Activated CD8-positive, alpha-beta memory T cell treated with anti-CD3 and anti-CD28 coated beads, Interleukin-2, amount 10 ng/mL, durations not matched to agents 7 days and 5 days (primary cell): ENCODE results near the gene FOXC2. TPM values are rescaled to one million over a fixed set of nuclear protein-coding genes. Genes with fewer than 3 reads are reported as not detected.

Experiments
- ATAC-seq: fragments of 150-1000 bp; cut with Tn5 transposase; one replicate; pipeline ENCODE4 v1.10.0; 2021; ENCODE audit warnings: moderate library complexity
- CTCF ChIA-PET: fragments of 350-600 bp; sonication (Branson Sonifier 250); formaldehyde crosslinking; loops from one replicate; lab custom pipeline; 2021; ENCODE audit warnings: antibody characterized with exemption; lab: Charles Lee
- DNase-seq: peaks from one replicate; pipeline ENCODE4 v3.0.0-alpha.2; 2020
- H3K27ac Mint-ChIP-seq: one replicate; pipeline ENCODE4 v1.8.0; 2021; ENCODE audit warnings: mild to moderate bottlenecking, mixed read lengths
- H3K27me3 Mint-ChIP-seq: one replicate; pipeline ENCODE4 v1.8.0; 2021; ENCODE audit warnings: mixed read lengths
- H3K36me3 Mint-ChIP-seq: one replicate; pipeline ENCODE4 v1.8.0; 2021; ENCODE audit warnings: mild to moderate bottlenecking, mixed read lengths
- H3K4me1 Mint-ChIP-seq: one replicate; pipeline ENCODE4 v1.8.0; 2021; ENCODE audit warnings: mixed read lengths
- H3K4me3 Mint-ChIP-seq: one replicate; pipeline ENCODE4 v1.8.0; 2021; ENCODE audit warnings: mild to moderate bottlenecking, moderate library complexity, mixed read lengths
- H3K9me3 Mint-ChIP-seq: one replicate; pipeline ENCODE4 v1.8.0; 2022; ENCODE audit warnings: low read depth, mixed read lengths
- total RNA-seq, 2 experiments: library from RNA; stranded (reverse); gene quantifications; one replicate each; pipeline ENCODE4 v1.2.3, GENCODE V29; 2021

The FOXC2 gene
- total RNA-seq, 2 experiments from 2014 or later = not detected

DNA sequence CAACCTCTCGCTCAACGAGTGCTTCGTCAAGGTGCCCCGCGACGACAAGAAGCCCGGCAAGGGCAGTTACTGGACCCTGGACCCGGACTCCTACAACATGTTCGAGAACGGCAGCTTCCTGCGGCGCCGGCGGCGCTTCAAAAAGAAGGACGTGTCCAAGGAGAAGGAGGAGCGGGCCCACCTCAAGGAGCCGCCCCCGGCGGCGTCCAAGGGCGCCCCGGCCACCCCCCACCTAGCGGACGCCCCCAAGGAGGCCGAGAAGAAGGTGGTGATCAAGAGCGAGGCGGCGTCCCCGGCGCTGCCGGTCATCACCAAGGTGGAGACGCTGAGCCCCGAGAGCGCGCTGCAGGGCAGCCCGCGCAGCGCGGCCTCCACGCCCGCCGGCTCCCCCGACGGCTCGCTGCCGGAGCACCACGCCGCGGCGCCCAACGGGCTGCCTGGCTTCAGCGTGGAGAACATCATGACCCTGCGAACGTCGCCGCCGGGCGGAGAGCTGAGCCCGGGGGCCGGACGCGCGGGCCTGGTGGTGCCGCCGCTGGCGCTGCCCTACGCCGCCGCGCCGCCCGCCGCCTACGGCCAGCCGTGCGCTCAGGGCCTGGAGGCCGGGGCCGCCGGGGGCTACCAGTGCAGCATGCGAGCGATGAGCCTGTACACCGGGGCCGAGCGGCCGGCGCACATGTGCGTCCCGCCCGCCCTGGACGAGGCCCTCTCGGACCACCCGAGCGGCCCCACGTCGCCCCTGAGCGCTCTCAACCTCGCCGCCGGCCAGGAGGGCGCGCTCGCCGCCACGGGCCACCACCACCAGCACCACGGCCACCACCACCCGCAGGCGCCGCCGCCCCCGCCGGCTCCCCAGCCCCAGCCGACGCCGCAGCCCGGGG, 1.3 kb downstream of the FOXC2 start:
- no peak overlapping the region for H3K4me3 Mint-ChIP-seq
- peaks cover 9% of the 10 kb centered on the region for H3K4me1 Mint-ChIP-seq
- ATAC-seq = no peak
- H3K9me3 Mint-ChIP-seq = no peaks in the 10 kb centered on the region
- H3K36me3 Mint-ChIP-seq = no peaks in the 10 kb centered on the region
- CTCF ChIA-PET = interaction anchor here (1.0 kb wide), 1 partner anchor 495 kb away, joined by 4 read pairs; no protein-coding TSS in a partner anchor
- DNase-seq = no peak
- H3K27me3 Mint-ChIP-seq = peaks cover 70% of the 10 kb centered on the region
- no peak overlapping the region for H3K27ac Mint-ChIP-seq

DNA sequence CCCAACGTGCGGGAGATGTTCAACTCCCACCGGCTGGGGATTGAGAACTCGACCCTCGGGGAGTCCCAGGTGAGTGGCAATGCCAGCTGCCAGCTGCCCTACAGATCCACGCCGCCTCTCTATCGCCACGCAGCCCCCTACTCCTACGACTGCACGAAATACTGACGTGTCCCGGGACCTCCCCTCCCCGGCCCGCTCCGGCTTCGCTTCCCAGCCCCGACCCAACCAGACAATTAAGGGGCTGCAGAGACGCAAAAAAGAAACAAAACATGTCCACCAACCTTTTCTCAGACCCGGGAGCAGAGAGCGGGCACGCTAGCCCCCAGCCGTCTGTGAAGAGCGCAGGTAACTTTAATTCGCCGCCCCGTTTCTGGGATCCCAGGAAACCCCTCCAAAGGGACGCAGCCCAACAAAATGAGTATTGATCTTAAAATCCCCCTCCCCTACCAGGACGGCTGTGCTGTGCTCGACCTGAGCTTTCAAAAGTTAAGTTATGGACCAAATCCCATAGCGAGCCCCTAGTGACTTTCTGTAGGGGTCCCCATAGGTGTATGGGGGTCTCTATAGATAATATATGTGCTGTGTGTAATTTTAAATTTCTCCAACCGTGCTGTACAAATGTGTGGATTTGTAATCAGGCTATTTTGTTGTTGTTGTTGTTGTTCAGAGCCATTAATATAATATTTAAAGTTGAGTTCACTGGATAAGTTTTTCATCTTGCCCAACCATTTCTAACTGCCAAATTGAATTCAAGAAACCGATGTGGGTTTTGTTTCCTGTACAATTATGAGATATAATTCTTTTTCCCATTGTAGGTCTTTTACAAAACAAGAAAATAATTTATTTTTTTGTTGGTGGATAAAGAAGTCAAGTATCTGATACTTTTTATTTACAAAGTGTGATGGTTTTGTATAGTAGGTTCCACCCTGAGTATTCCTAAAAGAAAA, 2.3 kb downstream of the FOXC2 start:
- DNase-seq = no peak
- peaks cover 64% of the 10 kb centered on the region for H3K27me3 Mint-ChIP-seq
- H3K4me3 Mint-ChIP-seq = no peak overlapping the region
- no peaks in the 10 kb centered on the region for H3K9me3 Mint-ChIP-seq
- H3K27ac Mint-ChIP-seq = no peak overlapping the region
- peaks cover 4% of the 10 kb centered on the region for H3K4me1 Mint-ChIP-seq
- CTCF ChIA-PET = interaction anchor here (1.0 kb wide), 1 partner anchor 494 kb away, joined by 4 read pairs; no protein-coding TSS in a partner anchor
- ATAC-seq = no peak
- H3K36me3 Mint-ChIP-seq = no peaks in the 10 kb centered on the region

DNA sequence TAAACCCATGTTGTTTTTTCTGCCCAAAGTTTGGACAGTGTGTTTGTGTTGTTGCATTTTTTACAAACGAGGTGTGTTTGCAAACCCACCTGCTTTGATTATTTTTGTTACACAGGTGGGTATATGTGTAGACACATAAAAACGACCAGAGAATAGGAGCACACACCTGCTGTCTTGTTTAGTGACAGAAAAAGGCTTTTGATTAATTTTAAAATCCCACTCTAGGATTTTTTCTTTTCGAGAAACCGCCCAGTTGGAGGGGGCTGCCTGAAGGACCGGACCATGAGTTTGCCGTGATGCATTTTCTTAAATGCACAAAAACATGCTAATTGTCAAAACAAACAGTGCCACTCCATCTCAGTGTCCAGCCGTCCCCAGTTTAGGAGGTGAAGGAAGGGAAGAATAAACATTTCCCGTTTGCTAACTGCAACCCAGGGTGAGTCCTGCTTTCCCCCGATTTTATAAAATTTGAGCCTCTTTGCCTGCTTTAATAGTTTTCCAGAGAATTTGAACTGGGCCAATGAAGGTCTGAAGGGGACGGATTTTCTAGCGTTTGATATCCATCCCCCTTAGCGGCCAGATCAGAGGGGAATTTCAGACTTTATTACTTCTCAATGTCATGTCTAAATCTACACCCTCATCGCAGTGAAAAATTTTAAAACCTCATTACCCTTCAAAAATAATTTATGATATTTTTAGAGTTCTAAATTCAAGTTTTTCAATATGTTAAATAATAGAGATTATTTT, 3.2 kb downstream of the FOXC2 start:
- no peaks in the 10 kb centered on the region for H3K4me1 Mint-ChIP-seq
- CTCF ChIA-PET = no interaction called here
- peaks cover 62% of the 10 kb centered on the region for H3K27me3 Mint-ChIP-seq

DNA sequence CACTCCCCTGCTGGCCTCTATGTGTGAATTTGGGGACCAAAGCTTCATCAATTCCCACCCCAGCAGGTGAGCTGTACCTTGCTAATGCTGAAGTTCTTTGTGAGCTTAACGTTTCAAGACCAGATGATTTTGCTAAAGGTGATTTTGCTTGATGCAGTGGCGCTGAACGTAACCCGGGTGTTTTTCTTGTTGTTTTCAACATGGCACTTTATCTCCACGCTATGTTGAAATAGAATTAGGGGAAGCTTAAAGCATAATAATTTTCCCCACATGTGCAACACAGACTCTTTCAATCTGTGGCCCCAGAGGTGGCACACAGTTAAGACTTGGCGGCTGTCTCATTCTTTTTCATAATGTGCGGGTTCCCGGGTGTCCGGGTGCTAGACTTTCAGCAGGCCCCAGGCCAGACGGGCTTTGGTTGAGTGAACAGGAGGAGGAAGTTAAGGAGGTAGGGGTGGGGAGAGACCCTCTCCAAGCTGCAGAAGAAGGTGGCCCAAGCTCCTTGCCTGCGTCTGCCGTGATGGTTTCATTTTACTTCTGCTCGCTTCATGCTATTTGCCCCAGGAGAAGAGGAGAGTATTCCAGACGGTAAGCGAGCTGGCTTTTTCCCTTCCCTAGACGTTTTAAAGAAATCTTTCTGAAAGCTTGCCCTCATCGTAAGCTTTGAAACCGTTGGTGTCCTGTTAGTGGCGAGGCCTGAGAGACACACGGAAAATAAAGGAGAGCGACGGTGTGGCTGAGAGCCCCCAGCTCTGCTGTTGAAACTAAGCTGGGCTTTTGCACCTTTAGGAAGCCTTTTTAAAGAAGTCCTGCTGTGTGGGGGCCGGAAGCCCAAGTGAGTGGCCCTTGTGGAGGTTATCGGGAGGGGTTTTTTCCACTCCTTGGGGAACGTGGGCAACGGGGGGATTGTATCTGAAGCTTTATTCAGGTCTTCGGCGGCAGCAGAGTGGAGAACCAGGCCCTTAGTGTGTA, 4.2 kb downstream of the FOXC2 start:
- Mint-ChIP-seq H3K4me3 (no peak overlapping the region), H3K27ac (no peak overlapping the region), H3K9me3 (no peaks in the 10 kb centered on the region), H3K27me3 (peaks cover 62% of the 10 kb centered on the region), H3K4me1 (no peaks in the 10 kb centered on the region), H3K36me3 (no peaks in the 10 kb centered on the region)
- ATAC-seq (no peak), DNase-seq (no peak)
- CTCF ChIA-PET = no interaction called here

More for the DNA sequence above, 3.2 kb downstream of the FOXC2 start:
- no peak for DNase-seq
- Mint-ChIP-seq H3K27ac (no peak overlapping the region), H3K36me3 (no peaks in the 10 kb centered on the region), H3K4me3 (no peak overlapping the region), H3K9me3 (no peaks in the 10 kb centered on the region)
- no peak for ATAC-seq

DNA sequence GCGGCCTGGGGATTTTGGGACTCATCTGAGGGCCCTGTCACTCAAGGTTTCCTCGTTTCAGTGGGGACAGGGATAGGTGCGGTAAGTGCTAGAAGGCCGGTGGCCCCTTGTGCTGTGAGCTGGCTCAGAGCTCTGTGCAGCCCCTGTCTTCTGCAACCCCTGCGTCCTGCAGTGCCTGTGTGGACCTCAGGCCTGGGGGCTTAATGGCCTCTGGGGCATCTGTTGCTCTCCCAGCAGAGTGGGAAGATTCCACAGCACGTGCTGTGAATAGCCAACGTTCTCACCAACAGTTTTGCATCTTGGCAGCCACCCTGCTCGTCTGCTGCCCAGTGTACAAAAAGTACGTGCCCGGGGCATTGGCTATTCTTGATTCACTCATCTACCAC, 4.9 kb downstream of the FOXC2 start:
- Mint-ChIP-seq H3K4me3 (no peak overlapping the region), H3K4me1 (peaks cover 4% of the 10 kb centered on the region), H3K27me3 (peaks cover 64% of the 10 kb centered on the region), H3K27ac (no peak overlapping the region), H3K36me3 (no peaks in the 10 kb centered on the region), H3K9me3 (no peaks in the 10 kb centered on the region)
- CTCF ChIA-PET = no interaction called here
- no peak for ATAC-seq
- no peak for DNase-seq

DNA sequence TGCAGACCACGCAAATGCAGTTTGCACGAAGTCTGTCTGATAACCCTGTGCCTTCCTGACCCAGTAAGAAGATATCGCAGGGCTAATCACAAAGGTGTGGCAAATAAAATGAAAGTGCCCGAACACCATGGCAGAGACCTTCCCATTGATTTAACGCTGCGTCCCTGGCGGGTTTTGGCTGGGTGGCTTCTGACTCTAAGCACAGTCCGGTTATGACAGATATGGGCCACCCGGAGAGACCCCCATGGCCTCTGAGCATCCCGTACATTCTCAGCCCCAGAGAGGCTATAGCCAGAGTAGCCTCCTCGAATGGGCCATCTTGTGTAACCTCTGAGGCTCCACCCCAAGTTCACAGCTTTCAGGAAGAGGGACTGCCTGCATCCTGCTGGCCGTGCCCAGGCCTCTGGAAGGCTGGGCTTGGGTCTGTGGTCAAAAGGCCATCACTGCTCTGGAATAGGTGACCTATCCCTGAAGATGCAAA, 5.5 kb downstream of the FOXC2 start:
- DNase-seq = no peak
- H3K36me3 Mint-ChIP-seq = no peaks in the 10 kb centered on the region
- CTCF ChIA-PET = no interaction called here

DNA sequence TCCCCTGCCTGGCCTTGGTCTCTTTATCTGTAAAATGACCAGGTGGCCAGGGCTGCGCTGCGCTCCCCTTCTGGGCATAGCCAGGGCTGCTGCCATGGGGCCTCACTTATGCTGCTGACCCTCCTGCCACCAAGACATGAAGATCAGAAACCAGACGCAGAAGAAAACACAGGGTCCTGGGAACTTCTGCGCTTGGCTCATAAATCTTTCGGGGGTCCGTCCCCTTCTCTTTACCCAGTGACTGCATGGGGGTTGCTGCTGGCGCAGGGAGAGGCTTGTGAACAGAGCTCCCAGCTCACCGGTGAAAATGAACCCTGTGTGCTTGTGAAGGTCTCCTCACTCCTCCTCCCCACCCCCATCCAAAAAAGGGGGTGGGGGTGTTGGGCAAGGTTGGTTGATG, 6.0 kb downstream of the FOXC2 start:
- no peak for DNase-seq
- Mint-ChIP-seq H3K4me3 (no peak overlapping the region), H3K27me3 (peaks cover 68% of the 10 kb centered on the region), H3K27ac (no peak overlapping the region), H3K4me1 (peaks cover 4% of the 10 kb centered on the region), H3K36me3 (no peaks in the 10 kb centered on the region), H3K9me3 (no peaks in the 10 kb centered on the region)
- ATAC-seq = no peak
- CTCF ChIA-PET = no interaction called here

More for the DNA sequence above, 5.5 kb downstream of the FOXC2 start:
- Mint-ChIP-seq H3K4me1 (peaks cover 4% of the 10 kb centered on the region), H3K27me3 (peaks cover 68% of the 10 kb centered on the region), H3K9me3 (no peaks in the 10 kb centered on the region), H3K4me3 (no peak overlapping the region), H3K27ac (no peak overlapping the region)
- ATAC-seq = no peak

DNA sequence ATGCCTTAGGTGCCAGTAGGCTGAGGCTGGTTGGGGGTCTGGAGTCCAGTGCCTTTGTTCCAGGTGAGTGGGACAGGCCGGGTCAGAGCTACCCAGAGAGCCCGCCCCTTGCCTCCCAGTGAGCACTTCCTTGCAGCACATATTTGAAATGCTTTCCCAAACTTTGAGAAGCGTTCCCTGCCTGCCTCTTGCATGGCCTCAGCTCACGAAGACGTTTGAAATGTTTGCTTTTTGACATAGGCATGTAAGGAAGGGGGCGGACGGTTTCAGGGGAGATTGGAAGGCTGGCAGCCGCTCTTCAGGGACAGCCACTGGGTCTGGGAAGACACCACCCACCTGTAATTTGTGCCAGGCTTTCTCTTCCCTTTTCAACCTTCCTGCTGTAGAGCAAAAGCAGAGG, 6.6 kb downstream of the FOXC2 start:
- Mint-ChIP-seq H3K27me3 (peaks cover 73% of the 10 kb centered on the region), H3K4me3 (no peak overlapping the region), H3K27ac (no peak overlapping the region), H3K4me1 (peaks cover 6% of the 10 kb centered on the region), H3K9me3 (no peaks in the 10 kb centered on the region), H3K36me3 (no peaks in the 10 kb centered on the region)
- ATAC-seq = no peak
- CTCF ChIA-PET = no interaction called here
- no peak for DNase-seq

DNA sequence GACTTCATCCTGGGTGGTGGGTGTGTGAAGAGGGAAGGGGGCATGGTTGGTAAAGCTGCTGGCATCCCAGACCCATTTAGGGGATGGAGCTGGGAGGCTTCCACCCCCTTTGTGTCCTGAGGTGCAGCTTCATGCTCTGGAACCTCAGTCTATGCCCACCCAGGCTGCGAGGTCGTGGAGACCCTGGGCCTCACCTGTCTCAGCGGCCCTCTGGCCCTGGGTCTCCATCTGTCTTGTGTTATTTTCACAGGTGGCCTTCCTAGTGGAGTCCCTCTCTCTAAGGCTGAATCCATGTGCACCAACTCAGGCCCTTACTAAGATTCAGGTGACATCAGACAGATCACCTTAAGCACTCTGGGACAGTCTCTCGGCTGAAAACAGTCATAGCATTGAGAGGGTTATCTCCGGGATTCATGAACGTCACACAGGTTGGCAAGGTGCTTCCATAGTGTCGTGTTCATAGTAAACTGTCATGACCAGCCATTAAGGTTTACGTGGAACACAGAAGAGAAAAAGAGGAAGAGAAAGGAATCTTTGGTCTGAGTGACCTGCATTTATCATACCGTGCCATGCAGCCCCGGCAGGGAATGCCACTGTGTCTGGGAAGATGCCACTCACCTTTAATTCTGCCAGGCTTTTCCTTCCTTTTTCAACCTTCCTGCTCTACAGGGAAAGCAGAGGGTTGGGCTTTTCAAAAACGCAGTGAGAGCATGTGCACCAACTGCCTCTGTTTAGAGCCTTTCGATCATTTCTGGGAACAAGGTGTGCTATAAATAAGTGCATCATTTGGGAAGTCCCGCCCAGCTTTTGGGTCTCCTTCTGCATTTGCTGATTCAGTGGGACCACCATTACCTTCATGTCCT, 7.2 kb downstream of the FOXC2 start:
- H3K4me1 Mint-ChIP-seq = peaks cover 8% of the 10 kb centered on the region
- peaks cover 74% of the 10 kb centered on the region for H3K27me3 Mint-ChIP-seq
- CTCF ChIA-PET = no interaction called here
- H3K9me3 Mint-ChIP-seq = no peaks in the 10 kb centered on the region
- no peak for ATAC-seq
- H3K4me3 Mint-ChIP-seq = no peak overlapping the region
- no peaks in the 10 kb centered on the region for H3K36me3 Mint-ChIP-seq
- no peak overlapping the region for H3K27ac Mint-ChIP-seq
- DNase-seq = no peak

DNA sequence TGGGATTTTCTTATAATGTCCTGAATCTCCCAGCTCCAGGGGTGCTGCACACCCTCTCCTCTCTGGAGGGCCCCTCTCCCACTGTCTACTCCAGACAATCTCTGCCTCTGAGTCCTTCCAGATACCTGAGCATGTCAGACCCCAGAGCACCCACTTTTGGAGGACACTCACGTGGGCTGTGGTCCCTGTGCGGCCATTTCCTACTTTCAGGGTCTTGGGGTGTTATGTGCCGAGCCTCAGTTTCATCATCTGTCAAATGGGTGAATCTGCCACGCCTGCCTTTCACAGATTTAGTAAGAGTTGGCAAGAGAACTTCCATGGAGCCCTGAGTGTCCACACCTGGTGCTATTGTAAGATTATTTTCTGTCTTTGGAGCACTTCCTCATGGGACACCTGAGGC, 8.0 kb downstream of the FOXC2 start:
- ATAC-seq (no peak), DNase-seq (no peak)
- Mint-ChIP-seq H3K4me1 (peaks cover 8% of the 10 kb centered on the region), H3K27ac (no peak overlapping the region), H3K9me3 (no peaks in the 10 kb centered on the region), H3K4me3 (no peak overlapping the region), H3K36me3 (no peaks in the 10 kb centered on the region), H3K27me3 (peaks cover 70% of the 10 kb centered on the region)
- CTCF ChIA-PET = interaction anchor here (1.0 kb wide), 1 partner anchor 10 kb away, joined by 3 read pairs; no protein-coding TSS in a partner anchor

DNA sequence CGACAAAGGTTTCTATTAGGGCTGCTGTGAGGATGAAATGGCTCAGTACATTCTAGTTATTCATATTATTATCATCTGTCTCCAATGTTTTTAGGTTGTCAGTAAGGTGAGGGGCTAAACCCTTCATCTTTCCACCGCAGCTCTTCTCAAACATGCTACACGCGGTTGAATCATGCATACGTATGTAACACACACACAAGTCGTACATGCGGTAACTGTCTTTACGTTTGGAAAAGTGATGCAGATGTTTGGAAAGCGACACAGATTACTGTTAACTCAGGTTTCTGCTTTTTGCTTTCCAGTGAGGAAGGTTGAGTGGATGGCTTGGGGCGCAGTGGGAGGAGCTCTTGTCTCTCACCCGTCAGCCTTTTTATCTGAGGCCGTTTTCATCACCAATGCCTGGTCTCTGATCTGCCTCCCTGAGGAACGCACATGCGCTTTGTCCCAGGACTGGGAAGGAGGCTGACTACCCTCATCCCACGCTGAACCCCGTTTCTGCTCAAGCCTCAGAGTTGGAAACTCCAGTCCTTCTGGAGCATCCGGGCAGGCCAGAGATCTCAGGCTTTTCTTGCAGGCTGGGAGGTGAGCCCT, 8.6 kb downstream of the FOXC2 start:
- CTCF ChIA-PET = interaction anchor here (1.0 to 1.5 kb wide), 3 partner anchors 11 to 487 kb away, joined by 3 to 7 read pairs (median 3); no protein-coding TSS in a partner anchor
- peaks cover 71% of the 10 kb centered on the region for H3K27me3 Mint-ChIP-seq
- no peak overlapping the region for H3K4me3 Mint-ChIP-seq
- no peaks in the 10 kb centered on the region for H3K9me3 Mint-ChIP-seq
- H3K36me3 Mint-ChIP-seq = no peaks in the 10 kb centered on the region
- peaks cover 8% of the 10 kb centered on the region for H3K4me1 Mint-ChIP-seq
- DNase-seq (no peak), ATAC-seq (no peak)
- H3K27ac Mint-ChIP-seq = no peak overlapping the region
